Measurements from ENCODE around the gene UBR1.
"Not testable (repeated sequence)": the region's sequence is repeated elsewhere in the genome, so short reads cannot be mapped to it uniquely, and the experiment has no call there.

UBR1 gene

DNA sequence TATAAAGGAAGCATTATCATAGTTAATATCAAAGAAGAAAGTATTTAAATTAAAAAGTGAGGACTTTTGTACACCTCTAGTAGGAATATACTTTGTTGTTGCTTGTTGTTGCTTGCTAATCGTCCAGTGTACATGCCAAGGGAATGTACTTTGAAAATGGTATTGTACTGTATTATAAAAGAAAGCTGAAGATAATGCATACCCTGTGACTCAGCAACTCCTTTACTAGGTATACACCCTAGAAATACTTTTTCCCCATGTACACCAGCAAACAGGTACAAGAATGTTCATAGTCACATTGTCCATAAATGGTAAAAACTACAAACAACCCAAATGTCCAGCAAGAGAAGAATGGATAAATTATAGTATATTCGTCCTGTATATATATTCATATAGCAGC, 197.3 kb downstream of the UBR1 start:
- no peak overlapping the region for H3K27ac ChIP-seq (ENCODE audit: low read depth, low read length)
- no peaks in the 10 kb centered on the region for H3K36me3 ChIP-seq (ENCODE audit: control insufficient read depth in 5 of 5, insufficient read depth in 5 of 5, low read length in 5 of 5)
- H3K27me3 ChIP-seq (ENCODE audit: control insufficient read depth in 5 of 5, insufficient read depth in 4 of 5, low read length in 5 of 5) = no peaks in the 10 kb centered on the region
- no peak overlapping the region for H3K9ac ChIP-seq (ENCODE audit: low read length in 5 of 5)
- no peak overlapping the region for H3K4me3 ChIP-seq (ENCODE audit: low read depth in 1 of 5, low read length in 5 of 5)
- H3K4me1 ChIP-seq (ENCODE audit: control insufficient read depth in 5 of 5, insufficient read depth in 5 of 5, low read length in 5 of 5) = peaks cover 0 to 3% (median 2%) of the 10 kb centered on the region in 5 donors
- H3K9me3 ChIP-seq (ENCODE audit: control insufficient read depth in 5 of 5, low read length in 5 of 5) = no peaks in the 10 kb centered on the region

- Histone ChIP-seq H3K4me3 (ENCODE audit: low read depth in 1 of 5, low read length in 5 of 5) (peak overlapping the region in 1 of 5 donors; percentile 17), H3K36me3 (ENCODE audit: control insufficient read depth in 5 of 5, insufficient read depth in 5 of 5, low read length in 5 of 5) (no peaks in the 10 kb centered on the region), H3K4me1 (ENCODE audit: control insufficient read depth in 5 of 5, insufficient read depth in 5 of 5, low read length in 5 of 5) (peaks cover 0 to 5% (median 3%) of the 10 kb centered on the region in 5 donors), H3K9ac (ENCODE audit: low read length in 5 of 5) (no peak overlapping the region), H3K9me3 (ENCODE audit: control insufficient read depth in 5 of 5, low read length in 5 of 5) (no peaks in the 10 kb centered on the region), H3K27ac (ENCODE audit: low read depth, low read length) (no peak overlapping the region), H3K27me3 (ENCODE audit: control insufficient read depth in 5 of 5, insufficient read depth in 4 of 5, low read length in 5 of 5) (no peaks in the 10 kb centered on the region)
Observed at GRCh38 chr15:42903388-42904324, 202.2 kb downstream of the UBR1 start.

- H3K4me3 ChIP-seq (ENCODE audit: low read depth in 1 of 5, low read length in 5 of 5); H3K4me1 ChIP-seq (ENCODE audit: control insufficient read depth in 5 of 5, insufficient read depth in 5 of 5, low read length in 5 of 5); H3K27me3 ChIP-seq (ENCODE audit: control insufficient read depth in 5 of 5, insufficient read depth in 4 of 5, low read length in 5 of 5); H3K9me3 ChIP-seq (ENCODE audit: control insufficient read depth in 5 of 5, low read length in 5 of 5); H3K36me3 ChIP-seq (ENCODE audit: control insufficient read depth in 5 of 5, insufficient read depth in 5 of 5, low read length in 5 of 5); H3K9ac ChIP-seq (ENCODE audit: low read length in 5 of 5); H3K27ac ChIP-seq (ENCODE audit: low read depth, low read length): not testable (repeated sequence)
Observed at GRCh38 chr15:42893911-42894310, 211.9 kb downstream of the UBR1 start.

All from subcutaneous abdominal adipose tissue (tissue), 5 donors.